ENCODE data around the gene FBLN2. TPM values are rescaled to one million over a fixed set of nuclear protein-coding genes. Genes with fewer than 3 reads are reported as not detected.
"Not testable (repeated sequence)": the region's sequence is repeated elsewhere in the genome, so short reads cannot be mapped to it uniquely, and the experiment has no call there.

Gene FBLN2
- total RNA-seq, 1 donor from 2014 or later, result 413 TPM

GRCh38 chr3:13561376-13561775 is 12.5 kb downstream of the FBLN2 start:
- no peaks in the 10 kb centered on the region for H3K9me3 Mint-ChIP-seq (ENCODE audit: low read depth)
- no peak for DNase-seq (ENCODE audit: low spot score)
- H3K27me3 Mint-ChIP-seq (ENCODE audit: low read depth), result no peaks in the 10 kb centered on the region
- TF ChIP-seq, protein P1, sequence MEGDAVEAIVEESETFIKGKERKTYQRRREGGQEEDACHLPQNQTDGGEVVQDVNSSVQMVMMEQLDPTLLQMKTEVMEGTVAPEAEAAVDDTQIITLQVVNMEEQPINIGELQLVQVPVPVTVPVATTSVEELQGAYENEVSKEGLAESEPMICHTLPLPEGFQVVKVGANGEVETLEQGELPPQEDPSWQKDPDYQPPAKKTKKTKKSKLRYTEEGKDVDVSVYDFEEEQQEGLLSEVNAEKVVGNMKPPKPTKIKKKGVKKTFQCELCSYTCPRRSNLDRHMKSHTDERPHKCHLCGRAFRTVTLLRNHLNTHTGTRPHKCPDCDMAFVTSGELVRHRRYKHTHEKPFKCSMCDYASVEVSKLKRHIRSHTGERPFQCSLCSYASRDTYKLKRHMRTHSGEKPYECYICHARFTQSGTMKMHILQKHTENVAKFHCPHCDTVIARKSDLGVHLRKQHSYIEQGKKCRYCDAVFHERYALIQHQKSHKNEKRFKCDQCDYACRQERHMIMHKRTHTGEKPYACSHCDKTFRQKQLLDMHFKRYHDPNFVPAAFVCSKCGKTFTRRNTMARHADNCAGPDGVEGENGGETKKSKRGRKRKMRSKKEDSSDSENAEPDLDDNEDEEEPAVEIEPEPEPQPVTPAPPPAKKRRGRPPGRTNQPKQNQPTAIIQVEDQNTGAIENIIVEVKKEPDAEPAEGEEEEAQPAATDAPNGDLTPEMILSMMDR (IDR thresholded peaks at IDR 0.05), result no peak
- H3K4me3 Mint-ChIP-seq (ENCODE audit: unreplicated experiment), result no peak overlapping the region
- H3K36me3 Mint-ChIP-seq (ENCODE audit: low read depth), result peaks cover 4% of the 10 kb centered on the region
- peak overlapping the region; percentile 87 for H3K27ac Mint-ChIP-seq (ENCODE audit: unreplicated experiment)
- H3K4me1 Mint-ChIP-seq (ENCODE audit: low read depth), result peaks cover 81% of the 10 kb centered on the region

DNA sequence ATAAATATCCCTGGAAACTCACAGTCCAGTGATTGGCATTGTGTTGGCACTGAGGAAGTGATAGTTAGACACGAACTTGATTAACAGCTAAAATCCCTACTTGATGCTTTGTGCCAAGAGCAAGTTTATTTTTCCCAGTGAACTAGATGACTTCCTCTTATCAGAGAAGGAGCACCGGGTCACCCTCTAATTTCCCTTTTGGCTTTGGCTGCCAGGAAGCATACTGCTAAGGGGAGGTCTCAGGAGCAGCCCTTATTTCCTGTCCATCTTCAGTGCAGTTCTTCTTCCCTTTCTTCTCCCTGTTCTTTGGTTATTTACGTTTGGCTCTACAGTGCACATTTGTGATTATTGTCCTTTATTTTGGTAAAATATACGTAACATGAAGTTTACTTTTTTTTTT is 13.0 kb downstream of the FBLN2 start:
- no peaks in the 10 kb centered on the region for H3K9me3 Mint-ChIP-seq (ENCODE audit: low read depth)
- no peak overlapping the region for H3K4me3 Mint-ChIP-seq (ENCODE audit: unreplicated experiment)
- TF ChIP-seq, protein P1 (IDR thresholded peaks at IDR 0.05), result no peak
- no peaks in the 10 kb centered on the region for H3K27me3 Mint-ChIP-seq (ENCODE audit: low read depth)
- H3K36me3 Mint-ChIP-seq (ENCODE audit: low read depth), result peaks cover 4% of the 10 kb centered on the region
- DNase-seq (ENCODE audit: low spot score), result no peak
- peak overlapping the region; percentile 57 for H3K27ac Mint-ChIP-seq (ENCODE audit: unreplicated experiment)
- peaks cover 80% of the 10 kb centered on the region for H3K4me1 Mint-ChIP-seq (ENCODE audit: low read depth)

DNA sequence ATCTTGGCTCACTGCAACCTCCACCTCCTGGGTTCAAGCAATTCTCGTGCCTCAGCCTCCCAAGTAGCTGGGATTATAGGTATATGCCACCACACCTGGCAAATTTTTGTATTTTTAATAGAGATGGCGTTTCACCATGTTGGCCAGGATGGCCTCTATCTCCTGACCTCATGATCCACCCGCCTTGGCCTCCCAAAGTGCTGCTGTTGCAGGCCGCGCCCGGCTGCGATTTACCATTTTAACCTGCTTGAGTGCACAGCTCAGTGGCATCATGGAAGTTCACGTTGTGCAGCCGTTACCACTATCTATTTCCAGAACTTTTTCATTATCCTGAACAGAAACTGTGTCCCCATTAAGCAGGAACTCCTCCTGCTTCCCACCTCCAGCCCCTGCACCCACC is 13.5 kb downstream of the FBLN2 start:
- H3K4me3 Mint-ChIP-seq (ENCODE audit: unreplicated experiment); H3K9me3 Mint-ChIP-seq (ENCODE audit: low read depth); H3K36me3 Mint-ChIP-seq (ENCODE audit: low read depth); H3K27me3 Mint-ChIP-seq (ENCODE audit: low read depth): not testable (repeated sequence)
- peaks cover 76% of the 10 kb centered on the region for H3K4me1 Mint-ChIP-seq (ENCODE audit: low read depth)
- H3K27ac Mint-ChIP-seq (ENCODE audit: unreplicated experiment), result peak overlapping the region; percentile 57
- DNase-seq (ENCODE audit: low spot score), result peak; percentile 33

- TF ChIP-seq, protein P1 (IDR thresholded peaks at IDR 0.05), result no peak
- no peak overlapping the region for H3K4me3 Mint-ChIP-seq (ENCODE audit: unreplicated experiment)
These were observed 14.4 kb downstream of the FBLN2 start for GRCh38 chr3:13563321-13563720.

DNA sequence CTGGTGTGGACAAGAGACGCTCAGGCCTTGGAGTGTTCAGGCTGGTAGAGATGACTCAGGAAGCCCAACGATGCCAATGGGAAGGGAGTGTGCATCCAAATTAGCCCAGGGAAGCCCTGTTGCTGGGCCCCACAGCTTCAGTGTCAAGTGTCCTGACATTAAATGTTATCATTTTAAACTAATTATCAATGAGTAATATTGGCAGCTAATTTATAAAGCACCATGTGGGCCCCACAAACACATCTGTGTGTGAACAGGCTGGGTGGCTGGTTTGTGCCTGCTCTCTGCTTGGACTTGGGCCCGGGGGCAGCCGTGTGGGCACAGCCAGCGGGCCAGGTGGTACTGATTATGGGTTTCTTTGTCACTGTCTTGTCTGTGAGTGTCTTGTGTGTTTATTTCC is 15.0 kb downstream of the FBLN2 start:
- Mint-ChIP-seq H3K4me3 (ENCODE audit: unreplicated experiment) (no peak overlapping the region), H3K27ac (ENCODE audit: unreplicated experiment) (no peak overlapping the region), H3K27me3 (ENCODE audit: low read depth) (no peaks in the 10 kb centered on the region), H3K36me3 (ENCODE audit: low read depth) (peaks cover 4% of the 10 kb centered on the region), H3K9me3 (ENCODE audit: low read depth) (no peaks in the 10 kb centered on the region), H3K4me1 (ENCODE audit: low read depth) (peaks cover 75% of the 10 kb centered on the region)
- DNase-seq (ENCODE audit: low spot score), result peak; percentile 33
- TF ChIP-seq, protein P1 (IDR thresholded peaks at IDR 0.05), result no peak

More at GRCh38 chr3:13563321-13563720, 14.4 kb downstream of the FBLN2 start:
- Mint-ChIP-seq H3K27me3 (ENCODE audit: low read depth) (no peaks in the 10 kb centered on the region), H3K4me1 (ENCODE audit: low read depth) (peaks cover 72% of the 10 kb centered on the region), H3K9me3 (ENCODE audit: low read depth) (no peaks in the 10 kb centered on the region), H3K27ac (ENCODE audit: unreplicated experiment) (no peak overlapping the region), H3K36me3 (ENCODE audit: low read depth) (peaks cover 4% of the 10 kb centered on the region)
- DNase-seq (ENCODE audit: low spot score), result peak; percentile 83

DNA sequence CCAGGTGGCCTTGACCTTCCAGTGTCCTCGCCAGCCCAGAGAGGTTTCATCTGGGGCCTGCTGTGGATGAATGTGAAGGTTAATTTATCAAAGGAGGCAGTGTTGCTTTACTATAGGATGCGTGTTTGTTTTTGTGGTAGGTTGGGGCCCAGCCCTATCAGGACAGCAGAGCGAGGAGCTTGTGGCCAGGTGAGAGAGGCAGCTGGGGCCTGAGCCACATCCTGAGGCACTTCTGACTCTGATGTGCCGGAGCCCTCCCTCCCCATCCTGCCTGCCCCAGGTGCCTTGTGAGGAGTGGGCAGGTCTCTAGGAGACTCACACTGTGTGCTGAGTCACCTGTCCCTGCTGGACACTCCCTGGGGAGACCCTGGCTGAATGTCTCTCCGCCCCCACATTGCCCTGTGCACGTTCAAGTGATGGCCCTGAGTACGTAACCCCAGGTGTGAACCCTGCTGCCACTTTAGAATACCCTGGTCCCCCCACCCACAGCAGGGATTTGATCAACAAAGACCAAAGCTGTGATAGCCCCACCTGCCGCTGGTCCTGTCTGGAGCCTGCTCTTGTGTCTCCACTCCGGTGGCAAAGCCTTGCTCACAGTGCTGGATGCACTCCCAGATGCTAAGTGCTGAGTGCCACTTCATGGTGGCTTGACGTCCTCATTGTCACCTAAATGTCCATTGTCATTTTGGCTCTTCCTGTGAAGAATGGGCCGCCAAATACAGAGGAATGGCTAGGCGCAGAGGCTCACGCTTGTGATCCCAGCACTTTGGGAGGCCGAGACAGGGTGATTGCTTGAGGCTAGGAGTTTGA is 16.0 kb downstream of the FBLN2 start:
- Mint-ChIP-seq H3K4me1 (ENCODE audit: low read depth) (peaks cover 75% of the 10 kb centered on the region), H3K4me3 (ENCODE audit: unreplicated experiment) (no peak overlapping the region), H3K27ac (ENCODE audit: unreplicated experiment) (peak overlapping the region; percentile 45), H3K36me3 (ENCODE audit: low read depth) (peaks cover 4% of the 10 kb centered on the region), H3K9me3 (ENCODE audit: low read depth) (no peaks in the 10 kb centered on the region), H3K27me3 (ENCODE audit: low read depth) (no peaks in the 10 kb centered on the region)
- DNase-seq (ENCODE audit: low spot score), result peak; percentile 72
- TF ChIP-seq, protein P1 (IDR thresholded peaks at IDR 0.05), result no peak
